Gastroesophageal sphincter (tissue), 3 donors: ENCODE results near the gene OPN1SW.

Source experiments
- EP300 ChIP-seq: sonication (generic); formaldehyde crosslinking; IDR thresholded peaks from one replicate; pipeline ENCODE4 v1.6.1; 2017; ENCODE audit warnings: antibody characterized with exemption, mild to moderate bottlenecking
- POLR2A ChIP-seq, 2 donors: fragments of 450-650 bp; IDR thresholded peaks; one replicate each; pipeline ENCODE4 v1.6.1; 2017; ENCODE audit warnings: antibody characterized with exemption in 2 of 2, mild to moderate bottlenecking in 2 of 2, moderate library complexity in 1 of 2
- TF ChIP-seq, protein P1 (sequence below), 4 experiments: fragments of 200-600 bp in 2 of 4; fragments of 450-650 bp in 2 of 4; sonication (generic) in 1 of 4; IDR thresholded peaks; one replicate each; pipeline ENCODE4 v1.5.1; 2017 to 2019; ENCODE audit warnings: antibody characterized with exemption in 4 of 4, mild to moderate bottlenecking in 2 of 4, moderate library complexity in 2 of 4

DNA sequence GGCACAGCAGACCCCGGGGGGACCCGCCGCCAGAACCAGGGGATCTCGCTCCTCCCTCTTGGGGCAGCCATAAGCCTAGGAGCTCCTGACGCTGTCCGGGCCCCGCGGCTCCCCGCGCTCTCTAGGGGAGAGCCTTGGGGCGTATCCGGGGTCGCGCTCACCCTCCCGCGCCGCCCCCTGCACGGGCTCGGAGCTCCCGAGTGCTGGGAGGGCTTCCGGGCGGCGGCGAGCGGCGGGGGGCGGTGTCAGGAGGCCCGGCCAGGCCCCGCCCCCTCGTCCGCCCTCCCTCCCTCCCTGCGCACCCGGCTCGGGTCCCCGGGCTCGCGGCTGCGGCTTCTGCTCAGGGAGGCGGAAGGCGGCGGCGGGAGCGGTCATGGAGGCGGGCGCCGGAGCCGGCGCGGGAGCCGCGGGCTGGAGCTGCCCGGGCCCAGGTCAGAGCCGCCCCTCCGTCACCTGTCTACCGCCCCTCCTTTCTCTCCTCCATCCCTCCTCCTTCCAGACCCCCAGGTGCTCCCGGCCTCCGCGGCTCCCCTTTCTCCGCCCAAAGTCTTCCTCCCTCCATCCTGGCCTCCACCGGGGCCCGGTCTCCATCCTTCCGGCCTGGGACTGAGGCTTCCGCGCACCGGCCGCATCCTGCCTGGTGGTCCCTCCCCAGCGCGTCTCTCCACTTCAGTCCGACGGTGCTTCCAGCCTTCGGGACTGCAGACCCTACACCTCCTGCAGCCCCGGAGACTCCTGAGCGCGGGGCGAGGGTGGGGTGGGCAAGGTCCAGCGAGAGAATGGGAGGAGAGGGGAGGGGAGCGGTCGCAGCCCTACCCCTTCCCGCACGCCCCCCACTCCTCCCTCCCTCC, 15.8 kb upstream of the OPN1SW start, which contains the start of gene CCDC136:
- TF ChIP-seq POLR2A (IDR thresholded peaks at IDR 0.05) (peak; percentile 25 to 65), EP300 (no peak)
- TF ChIP-seq, protein P1, sequence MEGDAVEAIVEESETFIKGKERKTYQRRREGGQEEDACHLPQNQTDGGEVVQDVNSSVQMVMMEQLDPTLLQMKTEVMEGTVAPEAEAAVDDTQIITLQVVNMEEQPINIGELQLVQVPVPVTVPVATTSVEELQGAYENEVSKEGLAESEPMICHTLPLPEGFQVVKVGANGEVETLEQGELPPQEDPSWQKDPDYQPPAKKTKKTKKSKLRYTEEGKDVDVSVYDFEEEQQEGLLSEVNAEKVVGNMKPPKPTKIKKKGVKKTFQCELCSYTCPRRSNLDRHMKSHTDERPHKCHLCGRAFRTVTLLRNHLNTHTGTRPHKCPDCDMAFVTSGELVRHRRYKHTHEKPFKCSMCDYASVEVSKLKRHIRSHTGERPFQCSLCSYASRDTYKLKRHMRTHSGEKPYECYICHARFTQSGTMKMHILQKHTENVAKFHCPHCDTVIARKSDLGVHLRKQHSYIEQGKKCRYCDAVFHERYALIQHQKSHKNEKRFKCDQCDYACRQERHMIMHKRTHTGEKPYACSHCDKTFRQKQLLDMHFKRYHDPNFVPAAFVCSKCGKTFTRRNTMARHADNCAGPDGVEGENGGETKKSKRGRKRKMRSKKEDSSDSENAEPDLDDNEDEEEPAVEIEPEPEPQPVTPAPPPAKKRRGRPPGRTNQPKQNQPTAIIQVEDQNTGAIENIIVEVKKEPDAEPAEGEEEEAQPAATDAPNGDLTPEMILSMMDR (IDR thresholded peaks at IDR 0.05), result no peak
